Panc1 (cell line): ENCODE measurements around the gene PIEZO1. TPM values are rescaled to one million over a fixed set of nuclear protein-coding genes. Genes with fewer than 3 reads are reported as not detected.

Source experiments
- ATAC-seq: fragments of 200-7000 bp; cut with Tn5 transposase; 2 replicates; pipeline ENCODE4 v1.9.1; 2020; ENCODE audit warnings: mild to moderate bottlenecking, moderate library complexity
- BruUV-seq: library from RNA; stranded (reverse); fragments of 400-500 nt; replicated peaks from 2 replicates; lab custom pipeline; 2021; lab: Mats Ljungman, UMichigan
- CTCF ChIA-PET: fragments of 300-600 bp; sonication (Branson Sonifier 250); formaldehyde crosslinking; loops from one replicate; lab custom pipeline; 2022; ENCODE audit warnings: antibody characterized with exemption; lab: Charles Lee
- POLR2A ChIA-PET: fragments of 300-600 bp; sonication (Branson Sonifier 250); formaldehyde crosslinking; loops from one replicate; lab custom pipeline; 2022; ENCODE audit warnings: antibody characterized with exemption; lab: Charles Lee
- DNase-seq: peaks from one replicate; pipeline ENCODE4 v3.0.0-alpha.2; 2010; ENCODE audit warnings: low read depth, low spot score
- H3K27ac ChIP-seq: 2 replicates; pipeline ENCODE4 v1.5.1; 2011; ENCODE audit warnings: mild to moderate bottlenecking, low read length, inconsistent platforms
- H3K27me3 ChIP-seq: fragments of 200-500 bp; sonication (Bioruptor generic); 2 replicates; pipeline ENCODE4 v1.6.0; 2014; ENCODE audit warnings: low read length, inconsistent platforms; ENCODE audit not compliant: control insufficient read depth, insufficient read depth
- H3K36me3 ChIP-seq: fragments of 200-500 bp; sonication (Bioruptor generic); 2 replicates; pipeline ENCODE4 v1.5.1; 2014; ENCODE audit warnings: inconsistent platforms, mild to moderate bottlenecking, low read length, moderate library complexity; ENCODE audit not compliant: control insufficient read depth, insufficient read depth
- H3K4me1 ChIP-seq: 2 replicates; pipeline ENCODE4 v1.5.1; 2011; ENCODE audit warnings: inconsistent platforms, mild to moderate bottlenecking, low read length, moderate library complexity; ENCODE audit not compliant: control insufficient read depth, insufficient read depth
- H3K4me3 ChIP-seq, 2 experiments: 2 replicates each; pipeline ENCODE4 v1.5.1; 2011 to 2012; ENCODE audit warnings: low read depth in 2 of 2, low read length in 2 of 2, mild to moderate bottlenecking in 2 of 2, inconsistent platforms in 1 of 2, moderate library complexity in 1 of 2
- H3K9me3 ChIP-seq: fragments of 200-500 bp; sonication (Bioruptor generic); 2 replicates; pipeline ENCODE4 v1.5.1; 2014; ENCODE audit warnings: low read depth, mild to moderate bottlenecking, inconsistent platforms, low read length, moderate library complexity; ENCODE audit not compliant: control insufficient read depth, insufficient read depth
- CTCF ChIP-seq: fragments of 450-650 bp; IDR thresholded peaks from 2 replicates; pipeline ENCODE4 v1.5.1; 2017; ENCODE audit warnings: mild to moderate bottlenecking
- POLR2AphosphoS5 ChIP-seq: IDR thresholded peaks from 2 replicates; pipeline ENCODE4 v1.6.1; 2012; ENCODE audit warnings: mild to moderate bottlenecking, low read depth, low read length, moderate library complexity
- REST ChIP-seq, 2 experiments: IDR thresholded peaks; 2 replicates each; pipeline ENCODE4 v1.6.1; 2011 to 2012; ENCODE audit warnings: low read depth in 2 of 2, control low read depth in 1 of 2, low read length in 1 of 2, mild to moderate bottlenecking in 1 of 2, moderate library complexity in 1 of 2; ENCODE audit not compliant: insufficient read depth in 1 of 2
- SIN3A ChIP-seq: IDR thresholded peaks from 2 replicates; pipeline ENCODE4 v1.6.1; 2012; ENCODE audit warnings: low read depth, mild to moderate bottlenecking, low read length, moderate library complexity, borderline replicate concordance; ENCODE audit not compliant: insufficient read depth
- TCF7L2 ChIP-seq: IDR thresholded peaks from 2 replicates; pipeline ENCODE4 v1.6.1; 2011; ENCODE audit warnings: mild to moderate bottlenecking, low read depth, low read length, inconsistent platforms
- in situ Hi-C: cut with HindIII; loops from 2 replicates; pipeline ENCODE4 v1.10.0; 2016; ENCODE audit warnings: low sequenced_read_pairs, low pct_unique_long_range_greater_than_20kb
- intact Hi-C: fragments of 100-400 bp; cut with micrococcal nuclease; formaldehyde crosslinking; loops from one replicate; pipeline ENCODE4 v1.10.0; 2022; ENCODE audit not compliant: unreplicated experiment
- total RNA-seq: library from RNA; stranded (reverse); gene quantifications from one replicate; pipeline ENCODE4 v1.2.1, GENCODE V29; 2021; ENCODE audit not compliant: unreplicated experiment

PIEZO1 gene
- total RNA-seq, 1 experiment from 2014 or later, result 175 TPM

GRCh38 chr16:88742896-88743605, 42.0 kb downstream of the PIEZO1 start:
- in situ Hi-C loops (no loop called here), intact Hi-C loops (no loop called here)
- CTCF ChIA-PET, result no interaction called here
- Histone ChIP-seq H3K27me3 (no peaks in the 10 kb centered on the region), H3K9me3 (no peaks in the 10 kb centered on the region), H3K36me3 (no peaks in the 10 kb centered on the region; the same call in 1 of the 2 replicates), H3K4me3 (no peak overlapping the region), H3K27ac (no peak overlapping the region), H3K4me1 (no peaks in the 10 kb centered on the region; the same call in 1 of the 2 replicates)
- ATAC-seq, result no peak
- TF ChIP-seq REST (IDR thresholded peaks at IDR 0.05; ENCODE audit: insufficient read depth in 1 of 2, low read depth in 2 of 2, low read length in 1 of 2) (no peak), POLR2AphosphoS5 (no peak), SIN3A (no peak), TCF7L2 (no peak), CTCF (no peak)
- DNase-seq, result no peak
- BruUV-seq, result no TSS peak
- POLR2A ChIA-PET, result no interaction called here

- no peak for TF ChIP-seq REST (IDR thresholded peaks at IDR 0.05; ENCODE audit: insufficient read depth in 1 of 2, low read depth in 2 of 2, low read length in 1 of 2)
- no peak for TF ChIP-seq CTCF
- TF ChIP-seq SIN3A, result no peak
- TF ChIP-seq POLR2AphosphoS5, result no peak
- TF ChIP-seq TCF7L2, result no peak
- H3K27ac ChIP-seq, result no peak overlapping the region
- no TSS peak for BruUV-seq
- ChIA-PET CTCF (no interaction called here), POLR2A (no interaction called here)
- H3K27me3 ChIP-seq, result no peaks in the 10 kb centered on the region
- in situ Hi-C loops, result no loop called here
- H3K4me1 ChIP-seq, result no peaks in the 10 kb centered on the region; the same call in 1 of the 2 replicates
- DNase-seq (no peak), ATAC-seq (no peak)
- H3K36me3 ChIP-seq, result no peaks in the 10 kb centered on the region; the same call in 1 of the 2 replicates
- H3K4me3 ChIP-seq, result no peak overlapping the region
- H3K9me3 ChIP-seq, result no peaks in the 10 kb centered on the region
- intact Hi-C loops, result no loop called here
These were observed 43.7 kb downstream of the PIEZO1 start for GRCh38 chr16:88741368-88741767.
